GM18519 (cell line): ENCODE data around the gene NLE1.
"Not testable (repeated sequence)": the region's sequence is repeated elsewhere in the genome, so short reads cannot be mapped to it uniquely, and the experiment has no call there.

ENCODE experiments used
- ATAC-seq: cut with Tn5 transposase; IDR thresholded peaks from one replicate; pipeline ENCODE4 v1.9.1; 2021; ENCODE audit warnings: mild to moderate bottlenecking, moderate library complexity; ENCODE audit not compliant: unreplicated experiment, low FRiP score

NLE1 gene

DNA sequence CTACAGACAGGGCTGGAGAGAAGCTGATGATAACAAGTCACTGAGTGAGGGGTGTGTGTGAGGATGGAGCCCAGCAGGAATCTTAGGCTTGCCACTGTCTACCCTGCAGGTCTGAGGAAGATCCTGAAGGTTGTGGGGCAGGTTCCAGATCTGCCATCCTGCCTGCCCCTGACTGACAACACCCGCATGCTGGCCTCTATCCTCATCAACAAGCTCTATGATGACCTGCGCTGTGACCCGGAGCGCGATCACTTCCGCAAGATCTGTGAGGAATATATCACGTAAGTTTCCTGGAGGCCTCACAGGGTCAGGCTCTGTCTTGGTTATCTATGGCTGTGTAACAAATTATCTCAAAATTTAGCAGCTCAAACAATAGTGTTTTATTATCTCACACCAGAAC, 21.8 kb upstream of the NLE1 start:
- ATAC-seq, result no peak

DNA sequence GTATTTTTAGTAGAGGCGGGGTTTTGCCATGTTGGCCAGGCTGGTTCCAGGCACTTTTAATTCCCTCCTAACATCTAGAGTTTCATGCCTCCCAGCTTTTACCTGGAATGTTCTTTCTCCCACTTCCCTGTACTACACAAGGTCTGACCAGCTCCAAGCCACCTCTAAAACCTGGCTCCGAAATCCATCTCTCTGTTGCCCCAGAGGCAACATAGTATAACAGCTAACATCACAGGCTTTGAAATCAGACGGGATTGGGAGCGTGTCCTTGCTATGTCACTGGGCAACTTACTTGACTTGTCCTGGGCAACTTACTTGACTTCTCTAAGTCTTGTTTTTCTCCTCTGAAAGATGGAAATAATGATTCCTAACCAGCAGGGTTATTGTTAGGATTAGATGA, 20.7 kb upstream of the NLE1 start:
- ATAC-seq, result no peak

DNA sequence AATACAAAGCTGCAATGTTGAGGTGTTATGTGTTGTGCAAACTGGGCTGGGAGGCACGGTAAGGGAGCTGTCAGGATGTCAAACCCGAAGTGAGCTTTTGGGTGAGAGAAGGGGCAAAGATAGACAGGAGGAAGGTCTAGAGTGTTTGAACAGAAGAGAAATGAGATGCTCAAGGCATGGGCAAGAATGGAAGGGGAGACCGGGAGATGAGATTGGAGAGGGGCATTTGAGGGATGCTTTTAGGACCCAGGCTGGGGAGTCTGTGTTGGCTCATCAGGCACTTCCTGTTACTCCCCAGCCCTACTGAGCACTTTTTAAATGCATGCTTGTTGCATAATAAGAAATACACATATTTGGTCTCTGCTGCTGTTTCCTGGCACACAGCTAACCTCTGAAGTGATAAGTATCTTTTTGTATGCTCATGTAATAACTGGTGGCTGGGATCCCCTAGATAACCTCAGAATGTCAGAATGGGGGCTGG, 19.2 kb upstream of the NLE1 start:
- ATAC-seq, result no peak

DNA sequence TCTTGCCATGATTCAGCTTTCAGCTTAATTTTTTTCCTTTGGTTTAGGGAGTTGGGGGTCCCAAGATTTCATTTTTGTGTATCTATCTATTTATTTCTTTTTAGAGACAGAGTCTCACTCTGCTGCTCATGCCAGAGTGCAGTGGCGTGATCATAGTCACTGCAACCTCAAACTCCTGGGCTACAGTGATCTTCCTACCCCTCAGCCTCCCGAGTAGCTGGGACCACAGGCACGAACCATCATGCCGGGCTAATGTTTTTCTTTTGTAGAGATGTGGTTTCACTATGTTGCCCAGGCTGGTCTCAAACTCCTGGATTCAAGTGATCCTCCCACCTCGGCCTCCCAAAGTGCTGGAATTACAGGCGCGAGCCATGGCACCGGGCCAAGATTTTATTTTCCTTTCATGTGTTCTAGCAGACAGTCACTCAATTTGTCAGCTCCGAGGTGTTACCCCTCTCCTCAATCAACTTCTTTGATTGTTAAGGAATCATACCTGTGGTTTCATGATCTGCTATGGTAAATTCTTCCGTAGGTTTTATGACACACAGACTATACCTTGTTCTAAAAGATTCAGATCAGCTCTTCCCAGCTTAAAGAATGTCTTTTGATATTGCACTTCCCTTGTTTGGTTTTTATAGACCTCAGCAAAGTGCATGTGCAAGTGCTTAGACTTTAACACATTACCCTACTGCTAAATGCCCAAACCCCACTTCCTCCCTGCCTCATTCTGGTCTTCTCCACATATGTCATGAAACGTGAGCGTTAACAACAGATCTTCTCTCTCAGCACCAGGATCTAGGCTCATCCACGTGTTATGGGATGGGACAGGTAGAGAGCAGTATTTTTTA, 18.5 kb upstream of the NLE1 start:
- no peak for ATAC-seq

DNA sequence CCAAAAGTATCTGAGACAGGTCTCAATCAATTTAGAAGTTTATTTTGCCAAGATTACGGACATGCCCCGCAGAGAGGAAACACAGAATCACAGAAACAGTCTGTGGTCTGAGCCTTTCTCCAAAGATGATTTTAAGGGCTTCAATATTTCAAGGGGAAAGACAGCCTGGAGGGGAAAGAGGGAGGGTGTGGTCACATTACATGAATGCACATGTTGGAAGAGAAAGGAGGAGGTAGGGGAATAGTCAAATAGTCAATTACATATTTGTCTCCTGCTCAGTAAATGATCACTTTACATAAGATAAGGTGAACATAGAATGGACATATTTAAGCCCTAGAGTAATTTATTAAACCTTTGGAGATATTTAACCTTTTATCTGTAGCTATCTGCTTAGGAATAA, 17.8 kb upstream of the NLE1 start:
- ATAC-seq, result no peak

DNA sequence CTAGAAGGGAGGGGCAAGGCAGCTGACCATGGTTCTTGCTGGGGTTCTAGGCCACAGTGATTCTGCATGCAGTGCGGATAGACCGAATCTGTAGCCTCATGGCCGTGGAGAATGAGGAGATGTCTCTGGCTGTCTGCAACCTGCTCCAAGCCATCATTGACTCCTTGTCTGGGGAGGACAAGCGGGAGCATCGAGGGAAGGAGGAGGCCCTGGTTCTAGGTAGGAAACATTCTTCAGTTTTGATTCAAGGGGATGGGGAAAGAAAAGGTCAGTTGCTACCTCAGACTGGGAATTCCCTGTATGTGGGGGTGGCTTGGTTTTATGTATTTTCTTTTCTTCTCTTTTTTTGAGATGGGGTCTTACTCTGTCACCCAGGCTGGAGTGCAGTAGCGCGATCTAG, 13.1 kb upstream of the NLE1 start:
- ATAC-seq, result no peak

DNA sequence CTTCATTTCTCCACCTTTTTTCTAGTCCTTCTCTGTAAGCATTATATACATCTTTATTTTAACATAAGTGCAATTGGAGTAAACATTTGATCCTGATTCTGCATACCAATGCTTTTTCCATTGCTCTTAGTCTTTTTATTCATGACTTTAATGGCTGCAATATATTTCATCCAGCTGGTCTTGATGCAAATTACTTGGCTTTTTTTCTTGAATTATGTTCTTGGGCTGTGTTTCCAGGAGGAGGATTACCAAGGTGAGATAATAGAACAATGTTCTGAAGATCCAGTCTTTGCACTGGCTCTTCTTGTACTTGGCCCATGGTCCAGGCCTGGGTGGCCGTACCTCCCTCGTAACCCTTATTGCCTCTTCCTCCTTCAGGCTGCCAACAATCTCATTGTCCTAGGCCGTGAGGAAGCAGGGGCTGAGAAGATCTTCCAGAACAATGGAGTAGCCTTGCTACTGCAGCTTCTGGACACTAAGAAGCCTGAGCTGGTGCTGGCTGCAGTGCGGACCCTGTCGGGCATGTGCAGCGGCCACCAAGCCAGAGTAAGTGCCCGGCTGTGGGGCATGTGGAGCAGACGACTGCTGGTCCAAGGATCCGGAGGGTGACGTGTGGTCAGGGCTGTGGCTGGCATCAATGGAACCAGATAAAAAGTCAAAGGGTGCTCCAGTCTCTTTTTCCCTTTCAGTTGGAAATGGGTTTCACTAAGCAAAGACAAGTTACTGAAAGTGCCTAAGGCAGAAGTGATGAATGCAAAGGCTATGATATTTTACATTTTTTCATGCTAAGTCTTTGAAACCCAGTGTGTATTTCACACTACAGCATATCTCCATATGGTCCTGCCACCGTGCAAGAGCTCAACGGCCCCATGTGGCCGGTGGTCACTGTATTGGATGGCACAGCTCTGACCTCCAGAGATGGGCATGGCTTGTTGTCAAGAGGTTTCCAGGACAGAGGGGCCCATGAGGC, 12.4 kb upstream of the NLE1 start:
- ATAC-seq, result no peak

DNA sequence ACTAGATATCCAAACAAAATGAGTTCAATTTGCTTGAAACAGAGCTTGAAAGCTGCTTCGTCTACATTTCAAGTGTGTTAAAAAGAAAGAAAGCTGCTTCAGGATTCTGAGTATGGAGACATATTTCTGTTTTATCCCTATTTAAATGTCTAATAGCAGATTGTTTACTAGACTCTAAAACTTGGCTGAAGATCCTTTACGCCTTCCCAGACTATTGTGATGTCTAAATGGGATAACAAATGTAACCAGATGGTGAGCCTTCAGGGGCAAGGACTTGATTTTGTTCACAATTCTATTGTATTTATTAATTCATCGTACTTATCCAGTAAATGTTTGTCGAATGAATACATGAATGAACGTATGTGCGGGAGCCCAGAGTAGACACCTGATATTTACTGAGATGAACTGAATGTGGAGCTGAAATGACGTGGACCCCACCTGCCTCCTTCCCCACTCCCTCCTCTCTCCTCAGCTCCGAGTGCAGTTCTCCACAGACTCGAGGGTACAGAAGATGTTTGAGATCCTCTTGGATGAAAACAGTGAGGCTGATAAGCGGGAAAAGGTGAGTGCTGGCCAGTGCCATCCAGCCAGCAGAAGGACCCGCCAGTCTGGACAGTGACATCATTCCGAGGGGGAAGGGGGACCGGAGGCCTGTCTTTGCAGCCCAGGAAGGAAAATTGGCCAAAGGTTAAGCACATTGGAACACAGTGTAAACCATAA, 10.5 kb upstream of the NLE1 start:
- ATAC-seq, result no peak

DNA sequence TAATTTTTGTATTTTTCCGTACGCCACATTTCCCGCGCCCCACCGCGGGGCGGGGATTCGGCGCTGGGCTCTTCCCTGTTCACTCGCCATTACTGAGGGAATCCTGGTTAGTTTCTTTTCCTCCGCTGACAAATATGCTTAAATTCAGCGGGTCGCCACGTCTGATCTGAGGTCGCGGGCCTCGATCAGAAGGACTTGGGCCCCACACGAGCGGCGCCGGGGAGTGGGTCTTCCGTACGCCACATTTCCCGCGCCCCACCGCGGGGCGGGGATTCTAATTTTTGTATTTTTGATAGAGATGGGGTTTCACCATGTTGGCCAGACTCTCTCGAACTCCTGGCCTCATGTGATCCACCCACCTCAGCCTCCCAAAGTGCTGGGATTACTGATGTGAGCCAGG, 9.0 kb upstream of the NLE1 start:
- not testable (repeated sequence) for ATAC-seq

DNA sequence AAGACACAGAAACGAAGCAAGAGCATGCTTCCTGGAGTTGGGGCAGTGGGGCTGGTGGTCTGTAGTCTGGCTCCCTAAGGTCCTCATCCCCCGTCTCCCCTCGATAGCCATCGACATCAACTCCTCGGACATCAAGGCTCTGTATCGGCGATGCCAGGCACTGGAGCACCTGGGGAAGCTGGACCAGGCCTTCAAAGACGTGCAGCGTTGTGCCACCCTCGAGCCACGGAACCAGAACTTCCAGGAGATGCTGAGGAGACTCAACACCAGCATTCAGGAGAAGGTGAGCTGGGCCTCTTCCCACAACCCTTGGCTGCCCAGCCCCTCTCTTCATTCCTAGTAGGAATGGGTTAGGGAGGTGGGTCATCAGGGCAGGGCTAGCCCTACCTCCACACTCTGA, 7.8 kb upstream of the NLE1 start:
- no peak for ATAC-seq

- ATAC-seq, result no peak
Measured at GRCh38 chr17:35148144-35148543, 6.0 kb upstream of the NLE1 start.

GRCh38 chr17:35147375-35147905, 5.3 kb upstream of the NLE1 start, which contains the start of gene UNC45B:
Gene UNC45B, plus strand, starts transcription at chr17:35147817. Its CDS starts 447 bp downstream, at chr17:35148264.
- no peak for ATAC-seq

DNA sequence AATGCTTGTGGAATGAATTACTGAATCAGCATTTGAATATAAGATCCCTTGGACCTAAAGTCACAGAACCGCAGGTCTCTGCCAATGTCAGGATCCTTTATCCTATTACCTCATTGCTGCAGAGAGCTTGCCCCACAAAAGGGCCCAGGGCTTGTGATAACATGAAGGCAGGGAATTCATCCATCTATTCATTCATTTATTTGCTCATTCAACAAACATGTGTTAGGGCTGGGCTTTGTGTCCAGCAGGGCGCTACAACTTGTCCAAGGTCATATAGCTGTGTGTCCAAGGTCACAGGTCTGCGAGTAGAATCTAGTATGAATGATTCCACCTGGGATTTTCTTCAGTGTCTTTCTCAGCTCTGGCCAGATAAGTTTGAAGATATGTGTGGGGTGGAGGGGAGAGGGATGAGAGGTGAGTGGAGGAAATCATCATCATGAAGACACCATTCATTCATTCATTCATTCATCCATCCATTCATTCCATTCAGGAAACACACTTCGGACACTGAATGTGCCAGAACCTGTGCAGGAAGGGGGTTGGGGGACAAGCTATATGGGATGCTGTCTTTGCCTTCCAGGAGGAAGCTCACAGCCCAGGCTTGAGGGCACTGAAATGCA, 4.2 kb upstream of the NLE1 start:
- ATAC-seq, result no peak

GRCh38 chr17:35144840-35145239, 2.7 kb upstream of the NLE1 start:
- no peak for ATAC-seq

GRCh38 chr17:35142467-35142796, 329 bp upstream of the NLE1 start:
- ATAC-seq, result no peak

DNA sequence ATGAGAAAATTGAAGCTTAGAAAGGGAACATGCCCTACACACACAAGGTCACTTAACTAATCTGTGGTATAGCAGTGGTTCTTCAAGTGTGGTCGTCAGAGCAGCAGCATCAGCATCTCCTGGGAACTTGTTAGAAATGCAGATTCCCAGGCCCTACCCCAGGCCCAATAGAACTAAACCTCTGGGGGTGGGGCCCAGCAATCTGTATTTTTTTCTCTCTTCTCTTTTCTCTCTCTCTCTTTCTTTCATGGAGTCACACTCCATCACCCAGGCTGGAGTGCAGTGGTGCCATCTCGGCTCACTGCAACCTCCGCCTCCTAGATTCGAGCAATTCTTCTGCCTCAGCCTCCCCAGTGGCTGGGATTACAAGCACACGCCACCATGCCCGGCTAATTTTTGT, 3.9 kb downstream of the NLE1 start:
- no peak for ATAC-seq

DNA sequence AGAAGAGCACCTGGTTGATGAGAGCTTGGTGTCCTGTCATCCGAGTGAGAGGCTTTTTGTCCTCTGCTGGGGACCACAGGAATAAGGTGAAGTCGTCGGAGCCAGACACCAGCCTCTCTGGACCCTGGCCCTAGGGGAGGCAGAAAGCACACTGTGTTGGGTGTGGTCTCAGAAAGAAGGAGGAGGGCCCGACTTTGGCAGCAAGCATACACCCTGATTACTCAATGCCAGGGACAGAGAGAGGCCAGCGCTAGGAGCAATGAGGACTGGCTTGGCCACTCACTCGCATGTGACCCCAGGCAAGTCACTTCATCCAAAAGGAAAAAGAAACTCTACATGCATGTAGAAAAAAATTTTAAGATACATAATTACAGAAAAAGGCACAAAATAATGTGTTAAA, 6.8 kb downstream of the NLE1 start:
- ATAC-seq, result no peak

GRCh38 chr17:35132816-35133550, 9.1 kb downstream of the NLE1 start:
- no peak for ATAC-seq

DNA sequence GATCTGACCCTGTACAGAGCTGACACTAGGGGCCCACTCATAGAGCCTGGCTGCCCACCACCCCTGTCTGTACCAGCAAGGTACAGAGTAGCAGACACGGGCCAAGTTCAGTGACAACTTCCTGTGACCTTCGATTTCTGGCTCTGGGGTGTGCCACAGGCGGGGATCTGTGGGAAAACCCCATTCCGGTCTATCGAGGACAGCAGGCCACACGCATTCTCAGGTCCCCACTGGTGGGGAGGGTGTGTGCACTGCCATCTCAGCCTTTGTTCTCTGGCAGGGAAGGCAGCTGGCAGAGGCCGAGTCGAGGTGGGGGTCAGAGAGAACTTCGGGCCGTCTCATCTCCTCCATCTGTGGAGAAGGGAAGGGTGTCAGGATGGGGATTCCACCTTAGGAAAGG, 10.0 kb downstream of the NLE1 start:
- ATAC-seq, result no peak
